Mesenteric fat pad (tissue), 1 donor: Measurements from ENCODE around the gene ZNF653. TPM values are rescaled to one million over a fixed set of nuclear protein-coding genes. Genes with fewer than 3 reads are reported as not detected.
"Not testable (repeated sequence)": the region's sequence is repeated elsewhere in the genome, so short reads cannot be mapped to it uniquely, and the experiment has no call there.

Experiments used
- DNase-seq: peaks from one replicate; pipeline ENCODE4 v3.0.0-alpha.2; 2020; ENCODE audit warnings: low spot score
- total RNA-seq: library from RNA; stranded (reverse); fragmentation: NEBNext Ultra II Directional; extraction: Animal tissue kit (Norgen Biotek cat#: 25700); gene quantifications from one replicate; pipeline ENCODE4 v1.2.1, GENCODE V29; 2021
- donor health status: DM: yes; HTN: yes; CAD: no.

Gene ZNF653
- total RNA-seq, 1 donor from 2014 or later, result 8.6 TPM

GRCh38 chr19:11457115-11457514 is 48.5 kb downstream of the ZNF653 start:
- DNase-seq, result no peak

- DNase-seq, result no peak
Measured at GRCh38 chr19:11456659-11457058, 49.0 kb downstream of the ZNF653 start.

GRCh38 chr19:11455233-11455554 is 50.4 kb downstream of the ZNF653 start:
- DNase-seq, result not testable (repeated sequence)

- no peak for DNase-seq
Measured at GRCh38 chr19:11453468-11454341, 51.9 kb downstream of the ZNF653 start.

DNA sequence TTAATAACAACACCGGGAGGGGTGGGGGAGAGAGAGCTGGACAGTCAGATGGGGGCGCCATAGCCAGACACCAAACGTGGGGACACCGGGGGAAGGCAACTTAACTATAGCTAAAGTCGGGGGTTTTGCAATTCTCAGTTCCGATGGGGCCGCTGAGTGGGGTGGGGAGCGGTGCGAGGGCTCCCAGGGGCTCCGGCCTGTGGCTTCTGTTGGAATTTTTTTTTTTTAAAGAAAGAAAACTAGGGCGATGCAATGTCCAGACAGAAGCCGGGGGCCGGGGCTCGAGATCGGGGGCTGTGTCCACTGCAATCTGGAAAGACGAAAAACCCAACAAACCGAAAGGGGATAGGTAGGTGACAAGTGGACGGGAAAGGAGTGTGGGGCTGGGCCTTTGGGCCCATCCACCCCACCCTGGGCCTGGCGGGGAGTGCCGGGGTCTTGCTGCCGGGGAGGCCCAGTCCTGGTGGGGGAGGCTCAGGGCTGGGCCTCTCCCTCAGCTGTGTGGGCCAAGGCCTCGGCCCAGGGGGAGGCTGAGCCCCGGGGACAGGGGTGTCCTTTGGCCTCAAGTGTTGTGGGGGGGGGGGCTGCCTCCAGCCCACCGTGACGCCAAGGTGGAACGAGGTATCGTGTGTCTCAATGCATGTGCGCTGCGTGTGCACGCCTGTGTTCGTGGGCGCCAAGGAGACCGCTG is 52.9 kb downstream of the ZNF653 start:
- DNase-seq, result no peak

DNA sequence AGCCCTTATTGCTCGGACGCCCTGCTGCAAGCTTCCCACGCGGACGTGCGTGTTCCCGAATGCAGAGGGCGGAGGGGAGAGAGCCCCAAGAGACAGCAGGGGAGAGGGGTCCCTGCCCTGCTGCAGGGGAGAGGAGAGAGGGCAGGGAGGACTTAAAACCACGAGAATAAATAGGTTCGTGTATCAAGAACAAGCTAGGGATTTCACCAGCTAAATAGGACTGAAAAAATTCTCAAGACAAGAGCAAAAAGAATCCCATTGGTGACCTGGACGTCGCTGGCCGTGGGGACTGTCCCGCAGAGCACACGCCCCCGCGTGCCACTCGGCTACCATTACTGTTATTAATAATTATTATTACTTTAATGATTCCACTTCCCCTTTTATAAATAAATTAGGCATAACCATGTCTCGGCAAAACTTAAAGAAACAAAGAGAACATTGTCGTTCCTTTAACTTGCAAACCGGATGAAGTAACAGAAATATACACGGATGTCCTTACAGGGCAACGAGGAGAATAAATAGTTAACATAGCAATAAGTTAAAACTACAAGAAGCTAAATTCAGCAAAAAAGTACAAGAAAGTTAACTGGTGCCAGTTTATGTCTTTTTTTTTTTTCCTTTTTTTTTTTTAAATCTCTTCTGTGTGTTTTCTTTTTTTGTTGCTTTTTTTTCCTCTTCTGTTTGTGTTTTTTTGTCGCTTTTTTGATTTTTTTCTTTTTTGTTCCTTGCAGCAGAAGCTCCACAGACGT is 53.6 kb downstream of the ZNF653 start:
- no peak for DNase-seq

DNA sequence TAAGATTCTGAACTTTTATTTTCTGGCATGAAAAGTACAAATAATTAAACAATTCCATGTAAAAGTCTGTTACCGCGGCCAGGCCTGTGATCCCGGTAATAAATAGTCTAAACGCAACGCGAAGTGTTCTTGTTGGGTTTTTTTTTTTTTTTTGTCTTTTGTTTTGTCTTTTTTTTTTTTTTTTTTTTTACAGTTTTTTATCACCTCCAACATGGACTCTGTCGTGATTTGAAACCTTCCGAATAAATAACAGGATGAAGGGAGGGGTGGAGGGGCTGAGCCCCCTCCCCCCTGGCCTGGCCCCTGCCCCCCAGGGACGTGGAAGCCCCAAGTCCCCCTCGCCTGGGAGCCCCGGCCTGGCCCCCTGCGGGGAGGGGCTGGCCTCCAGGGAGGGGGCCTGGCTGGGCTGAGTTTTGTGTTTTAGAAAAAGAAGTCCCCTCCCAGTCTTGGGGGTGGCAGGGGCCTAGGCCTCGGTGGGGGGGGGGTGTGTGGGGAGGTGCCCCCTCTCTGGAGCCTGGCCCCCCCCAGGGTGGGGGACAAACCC is 54.2 kb downstream of the ZNF653 start:
- DNase-seq, result no peak

DNA sequence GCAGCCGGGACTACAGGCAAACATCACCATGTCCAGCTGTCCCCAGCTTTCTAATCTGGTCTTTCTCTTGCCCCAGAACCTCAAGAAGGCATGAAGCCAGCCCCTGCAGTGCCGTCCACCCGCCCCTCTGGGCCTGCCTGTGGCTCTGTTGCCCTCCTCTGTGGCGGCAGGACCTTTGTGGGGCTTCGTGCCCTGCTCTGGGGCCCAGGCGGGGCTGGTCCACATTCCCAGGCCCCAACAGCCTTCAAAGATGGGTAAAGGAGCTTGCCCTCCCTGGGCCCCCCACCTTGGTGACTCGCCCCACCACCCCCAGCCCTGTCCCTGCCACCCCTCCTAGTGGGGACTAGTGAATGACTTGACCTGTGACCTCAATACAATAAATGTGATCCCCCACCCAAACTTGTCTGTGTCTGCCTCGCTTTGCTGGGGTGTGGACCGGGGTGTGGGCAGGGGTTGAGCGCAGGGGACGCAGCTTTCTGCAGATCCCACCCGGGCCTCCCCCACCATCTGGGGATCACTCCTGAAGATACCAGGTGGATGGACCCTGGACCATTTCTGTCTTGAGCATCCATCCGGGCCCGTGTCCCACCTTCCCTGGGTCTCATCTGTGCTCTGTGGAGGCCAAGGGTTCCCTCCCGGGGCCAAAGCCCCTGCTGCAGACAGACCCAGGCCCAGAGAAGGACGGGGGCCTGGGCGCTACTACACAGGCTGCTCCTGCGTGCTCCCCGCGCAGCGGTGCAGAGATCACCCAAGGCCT is 54.9 kb downstream of the ZNF653 start:
- no peak for DNase-seq

DNA sequence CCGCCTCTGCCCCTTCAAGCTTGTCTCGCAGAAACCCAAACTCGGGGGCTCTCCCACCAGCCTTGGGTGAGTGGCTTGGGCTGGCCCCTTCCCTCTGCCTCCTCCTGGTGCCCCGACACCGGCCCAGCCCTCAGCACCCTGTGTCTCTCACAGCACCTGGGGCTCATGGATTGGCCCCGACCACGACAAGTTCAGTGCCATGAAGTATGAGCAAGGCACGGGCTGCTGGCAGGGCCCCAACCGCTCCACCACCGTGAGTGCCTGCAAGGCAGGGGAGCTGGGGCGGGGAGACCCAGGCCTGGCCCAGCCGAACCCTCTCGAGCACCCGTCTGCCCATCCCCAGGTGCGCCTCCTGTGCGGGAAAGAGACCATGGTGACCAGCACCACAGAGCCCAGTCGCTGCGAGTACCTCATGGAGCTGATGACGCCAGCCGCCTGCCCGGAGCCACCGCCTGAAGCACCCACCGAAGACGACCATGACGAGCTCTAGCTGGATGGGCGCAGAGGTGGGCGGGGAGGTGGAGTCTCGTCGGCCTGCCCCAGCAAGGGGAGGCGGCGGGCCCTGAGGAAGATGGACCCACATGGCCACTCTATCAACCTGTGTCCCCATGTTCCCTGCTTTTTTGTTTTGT is 56.6 kb downstream of the ZNF653 start:
- no peak for DNase-seq

- no peak for DNase-seq
Measured at GRCh38 chr19:11448410-11448809, 57.2 kb downstream of the ZNF653 start.

DNA sequence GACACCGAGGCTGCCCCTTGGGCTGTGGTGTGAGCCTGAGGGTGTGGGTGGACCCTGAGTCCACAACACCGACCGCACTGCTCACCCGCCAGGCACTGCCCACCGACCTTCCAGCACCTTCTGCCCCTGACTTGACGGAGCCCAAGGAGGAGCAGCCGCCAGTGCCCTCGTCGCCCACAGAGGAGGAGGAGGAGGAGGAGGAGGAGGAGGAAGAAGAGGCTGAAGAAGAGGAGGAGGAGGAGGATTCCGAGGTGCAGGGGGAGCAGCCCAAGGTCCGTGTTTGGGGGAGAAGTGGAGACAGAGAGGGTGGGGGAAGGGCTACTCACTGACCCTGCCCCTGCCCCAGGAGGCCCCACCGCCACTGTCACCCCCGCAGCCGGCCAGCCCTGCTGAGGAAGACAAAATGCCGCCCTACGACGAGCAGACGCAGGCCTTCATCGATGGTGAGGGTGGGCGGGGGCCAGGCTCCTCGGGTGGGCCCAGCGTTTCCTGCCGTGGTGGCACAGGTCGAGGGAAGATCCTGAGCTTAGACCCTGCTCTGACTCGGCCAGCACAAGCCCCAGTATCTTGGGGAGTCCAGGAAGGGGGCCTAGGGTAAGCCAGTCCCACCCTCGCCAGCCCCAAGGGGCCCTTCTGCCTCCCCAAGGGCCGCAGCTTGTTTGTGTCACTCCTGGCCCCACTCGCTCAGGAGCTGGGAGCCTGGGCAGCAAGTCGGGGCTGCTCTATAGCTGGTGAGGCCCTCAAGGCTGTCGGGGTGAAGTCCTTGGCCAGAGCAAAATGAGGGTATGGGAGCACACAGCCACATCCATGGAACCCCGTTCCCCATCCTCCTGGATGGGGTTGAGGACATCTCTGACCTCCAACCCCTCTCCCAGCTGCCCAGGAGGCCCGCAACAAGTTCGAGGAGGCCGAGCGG is 58.0 kb downstream of the ZNF653 start:
- DNase-seq, result no peak

- DNase-seq, result no peak
Measured at GRCh38 chr19:11446652-11447301, 58.9 kb downstream of the ZNF653 start.

DNA sequence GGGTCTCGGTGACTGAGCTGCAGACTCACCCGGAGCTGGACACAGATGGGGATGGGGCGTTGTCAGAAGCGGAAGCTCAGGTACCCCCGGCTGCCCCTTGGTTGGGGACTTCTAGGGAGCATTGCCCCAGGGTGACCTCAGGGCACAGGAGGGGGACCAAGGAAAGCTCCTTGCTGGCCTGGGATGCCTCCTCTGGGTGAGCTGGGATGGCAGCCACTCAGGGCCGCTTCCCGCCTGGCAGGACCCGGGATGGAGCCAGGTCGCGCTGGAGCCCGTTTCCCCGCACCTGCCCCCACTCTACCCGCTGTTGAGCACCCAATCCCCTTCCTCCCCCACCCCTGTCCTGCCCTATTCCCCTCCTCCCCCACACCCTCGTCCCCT is 59.4 kb downstream of the ZNF653 start:
- no peak for DNase-seq

GRCh38 chr19:11445141-11445540 is 60.5 kb downstream of the ZNF653 start:
- no peak for DNase-seq

DNA sequence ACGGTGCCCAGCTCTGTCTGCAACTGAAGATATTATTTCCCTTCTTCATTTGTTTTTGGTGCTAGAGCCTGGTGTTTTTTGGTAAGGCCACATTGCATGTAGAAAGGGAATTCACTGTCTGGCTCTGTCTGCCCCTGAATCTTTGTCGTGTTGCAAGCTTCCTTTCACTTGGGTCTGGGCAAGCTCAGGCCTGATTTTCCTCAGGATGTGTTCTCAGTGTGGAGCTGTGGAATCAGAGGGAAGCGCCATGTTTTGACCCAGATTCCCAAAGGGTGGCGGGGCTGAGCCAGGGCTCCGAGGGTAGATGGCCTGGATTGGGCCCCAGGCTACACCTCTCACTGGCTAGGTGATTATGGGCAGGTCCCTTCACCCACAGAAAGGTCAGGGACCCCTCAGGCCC is 61.6 kb downstream of the ZNF653 start:
- no peak for DNase-seq

GRCh38 chr19:11437955-11438354 is 67.7 kb downstream of the ZNF653 start:
- no peak for DNase-seq

- no peak for DNase-seq
Measured at GRCh38 chr19:11435833-11436313, 69.8 kb downstream of the ZNF653 start.

DNA sequence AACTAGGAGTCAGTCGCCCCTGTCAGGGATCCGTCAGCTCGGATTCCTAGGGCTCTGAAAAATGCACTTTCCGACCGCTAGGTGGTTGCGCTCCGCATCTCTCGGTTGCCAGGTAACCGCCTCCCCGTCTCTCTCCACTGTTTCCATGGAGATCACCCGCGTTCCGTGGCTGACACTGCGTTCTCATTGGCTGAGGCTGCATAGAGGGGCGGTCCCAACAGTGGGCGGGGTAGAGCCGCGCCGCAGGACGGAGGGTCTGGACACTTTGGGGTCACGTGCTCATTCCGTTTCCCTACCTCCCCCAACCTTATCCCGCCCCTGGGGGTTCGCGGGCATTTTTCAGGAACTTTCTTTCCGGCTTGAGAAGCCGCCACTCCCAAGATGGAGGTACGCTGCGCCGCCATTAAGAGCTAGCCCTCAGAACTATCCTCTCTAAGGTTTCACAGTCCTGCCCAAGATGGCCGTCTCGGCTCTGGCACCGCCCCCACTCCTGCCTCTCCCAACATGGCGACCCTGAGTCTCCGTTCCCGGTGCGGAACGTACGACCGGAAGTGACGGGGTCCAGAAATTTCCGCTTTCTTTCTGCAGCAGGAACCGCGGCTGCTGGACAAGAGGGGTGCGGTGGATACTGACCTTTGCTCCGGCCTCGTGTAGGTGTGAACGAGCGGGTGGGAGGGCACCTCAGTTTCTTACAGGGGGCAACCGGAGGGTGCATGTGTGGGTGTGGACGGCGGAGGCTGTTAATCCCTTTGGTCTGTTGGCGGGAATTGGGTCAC is 70.4 kb downstream of the ZNF653 start, which contains the start of the genes ODAD3 and PRKCSH:
ODAD3 (minus strand) TSS at position 65 of the 776 bp plus-strand sequence. CDS start 105 bp downstream, outside the sequence.
PRKCSH (plus strand) TSS at position 579 of the 776 bp plus-strand sequence. CDS start 483 bp downstream, outside the sequence.
- peak; percentile 99 for DNase-seq
